ENCODE data around the gene LCE2C.
"Not testable (repeated sequence)": the region's sequence is repeated elsewhere in the genome, so short reads cannot be mapped to it uniquely, and the experiment has no call there.

Gene LCE2C

GRCh38 chr1:152646656-152647055, 28.4 kb upstream of the LCE2C start:
- Histone ChIP-seq H3K4me3 (replicated peaks; ENCODE audit: low read depth, low read length) (no peak overlapping the region), H3K27me3 (replicated peaks; ENCODE audit: control insufficient read depth, insufficient read depth, low read length) (no peaks in the 10 kb centered on the region; the same call in 1 of the 2 replicates), H3K36me3 (ENCODE audit: control insufficient read depth, insufficient read depth, low read length) (no peaks in the 10 kb centered on the region)
- no peak for TF ChIP-seq CTCF (IDR thresholded peaks at IDR 0.05; ENCODE audit: insufficient read depth, low read length, poor library complexity, severe bottlenecking)
- no peak for DNase-seq (ENCODE audit: extremely low read depth, insufficient read length)

- no peaks in the 10 kb centered on the region for H3K36me3 ChIP-seq (ENCODE audit: control insufficient read depth, insufficient read depth, low read length)
- no peaks in the 10 kb centered on the region for H3K27me3 ChIP-seq (replicated peaks; ENCODE audit: control insufficient read depth, insufficient read depth, low read length)
- peak; percentile 90 for TF ChIP-seq CTCF (IDR thresholded peaks at IDR 0.05; ENCODE audit: insufficient read depth, low read length, poor library complexity, severe bottlenecking)
- no peak overlapping the region for H3K4me3 ChIP-seq (replicated peaks; ENCODE audit: low read depth, low read length)
- DNase-seq (ENCODE audit: extremely low read depth, insufficient read length) = peak; percentile 13
These were observed 21.0 kb upstream of the LCE2C start for GRCh38 chr1:152654110-152654509.

GRCh38 chr1:152656459-152656858, 18.6 kb upstream of the LCE2C start:
- no peak for DNase-seq (ENCODE audit: extremely low read depth, insufficient read length)
- no peaks in the 10 kb centered on the region for H3K36me3 ChIP-seq (ENCODE audit: control insufficient read depth, insufficient read depth, low read length)
- TF ChIP-seq CTCF (IDR thresholded peaks at IDR 0.05; ENCODE audit: insufficient read depth, low read length, poor library complexity, severe bottlenecking) = no peak
- no peak overlapping the region for H3K4me3 ChIP-seq (replicated peaks; ENCODE audit: low read depth, low read length)
- H3K27me3 ChIP-seq (replicated peaks; ENCODE audit: control insufficient read depth, insufficient read depth, low read length) = no peaks in the 10 kb centered on the region

GRCh38 chr1:152657677-152658076, 17.4 kb upstream of the LCE2C start:
- no peak for TF ChIP-seq CTCF (IDR thresholded peaks at IDR 0.05; ENCODE audit: insufficient read depth, low read length, poor library complexity, severe bottlenecking)

GRCh38 chr1:152658649-152659048, 16.4 kb upstream of the LCE2C start:
- no peak for TF ChIP-seq CTCF (IDR thresholded peaks at IDR 0.05; ENCODE audit: insufficient read depth, low read length, poor library complexity, severe bottlenecking)
- no peak for DNase-seq (ENCODE audit: extremely low read depth, insufficient read length)
- Histone ChIP-seq H3K27me3 (replicated peaks; ENCODE audit: control insufficient read depth, insufficient read depth, low read length) (peaks cover 2% of the 10 kb centered on the region), H3K36me3 (ENCODE audit: control insufficient read depth, insufficient read depth, low read length) (no peaks in the 10 kb centered on the region), H3K4me3 (replicated peaks; ENCODE audit: low read depth, low read length) (no peak overlapping the region)

More at GRCh38 chr1:152657677-152658076, 17.4 kb upstream of the LCE2C start:
- no peaks in the 10 kb centered on the region for H3K36me3 ChIP-seq (ENCODE audit: control insufficient read depth, insufficient read depth, low read length)
- DNase-seq (ENCODE audit: extremely low read depth, insufficient read length) = no peak
- no peak overlapping the region for H3K4me3 ChIP-seq (replicated peaks; ENCODE audit: low read depth, low read length)
- no peaks in the 10 kb centered on the region; the same call in 1 of the 2 replicates for H3K27me3 ChIP-seq (replicated peaks; ENCODE audit: control insufficient read depth, insufficient read depth, low read length)

- Histone ChIP-seq H3K4me3 (replicated peaks; ENCODE audit: low read depth, low read length) (no peak within 1 kb of the TSS), H3K36me3 (ENCODE audit: control insufficient read depth, insufficient read depth, low read length) (no peaks in the 10 kb centered on the region), H3K27me3 (replicated peaks; ENCODE audit: control insufficient read depth, insufficient read depth, low read length) (peaks cover 2% of the 10 kb centered on the region)
- DNase-seq (ENCODE audit: extremely low read depth, insufficient read length) = no peak
- TF ChIP-seq CTCF (IDR thresholded peaks at IDR 0.05; ENCODE audit: insufficient read depth, low read length, poor library complexity, severe bottlenecking) = no peak
These were observed 12.0 kb upstream of the LCE2C start, which contains the start of gene LCE2D for GRCh38 chr1:152663098-152663497. Gene LCE2D (plus strand): TSS chr1:152663380. CDS start chr1:152664106, 726 bp downstream.

- H3K4me3 ChIP-seq (replicated peaks; ENCODE audit: low read depth, low read length); DNase-seq (ENCODE audit: extremely low read depth, insufficient read length); H3K36me3 ChIP-seq (ENCODE audit: control insufficient read depth, insufficient read depth, low read length); H3K27me3 ChIP-seq (replicated peaks; ENCODE audit: control insufficient read depth, insufficient read depth, low read length): not testable (repeated sequence)
These were observed 8.9 kb upstream of the LCE2C start for GRCh38 chr1:152666171-152666570.

All from GM06990 (cell line).